HFF-Myc (cell line): Measurements from ENCODE around the gene CHCHD6.

ENCODE experiments used
- DNase-seq: peaks from one replicate; pipeline ENCODE4 v3.0.0-alpha.2; 2011; ENCODE audit warnings: low read depth; ENCODE audit errors: extremely low read depth
- H3K4me3 ChIP-seq: replicated peaks from 2 replicates; pipeline ENCODE4 v1.5.1; 2011; ENCODE audit warnings: low read depth, mild to moderate bottlenecking, control low read depth, low read length
- TF ChIP-seq, protein P1 (sequence below): IDR thresholded peaks from 2 replicates; pipeline ENCODE4 v1.5.1; 2012; ENCODE audit warnings: mild to moderate bottlenecking, low read depth, low read length, control low read depth; ENCODE audit errors: missing control alignments

Gene CHCHD6

DNA sequence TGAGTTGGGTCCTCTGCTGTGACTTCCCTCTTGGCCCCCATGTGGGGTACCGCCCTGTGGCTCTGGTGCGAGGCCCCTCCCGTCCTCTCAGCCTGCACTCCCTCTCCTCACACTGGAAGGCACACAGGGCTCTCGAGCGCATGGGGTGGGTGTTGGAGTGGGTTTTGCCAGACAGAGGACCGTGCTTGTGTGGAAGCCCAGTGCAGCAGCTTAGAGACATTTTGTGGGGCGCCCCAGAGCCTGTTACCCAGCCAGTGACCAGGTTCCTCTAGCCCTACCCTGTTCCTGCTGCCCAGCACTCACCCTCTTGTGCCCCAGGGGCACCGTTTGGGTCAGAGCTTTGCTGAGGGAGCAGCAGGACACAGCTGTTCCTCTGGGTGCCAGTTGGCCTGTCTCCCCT is 288.7 kb downstream of the CHCHD6 start:
- TF ChIP-seq, protein P1, sequence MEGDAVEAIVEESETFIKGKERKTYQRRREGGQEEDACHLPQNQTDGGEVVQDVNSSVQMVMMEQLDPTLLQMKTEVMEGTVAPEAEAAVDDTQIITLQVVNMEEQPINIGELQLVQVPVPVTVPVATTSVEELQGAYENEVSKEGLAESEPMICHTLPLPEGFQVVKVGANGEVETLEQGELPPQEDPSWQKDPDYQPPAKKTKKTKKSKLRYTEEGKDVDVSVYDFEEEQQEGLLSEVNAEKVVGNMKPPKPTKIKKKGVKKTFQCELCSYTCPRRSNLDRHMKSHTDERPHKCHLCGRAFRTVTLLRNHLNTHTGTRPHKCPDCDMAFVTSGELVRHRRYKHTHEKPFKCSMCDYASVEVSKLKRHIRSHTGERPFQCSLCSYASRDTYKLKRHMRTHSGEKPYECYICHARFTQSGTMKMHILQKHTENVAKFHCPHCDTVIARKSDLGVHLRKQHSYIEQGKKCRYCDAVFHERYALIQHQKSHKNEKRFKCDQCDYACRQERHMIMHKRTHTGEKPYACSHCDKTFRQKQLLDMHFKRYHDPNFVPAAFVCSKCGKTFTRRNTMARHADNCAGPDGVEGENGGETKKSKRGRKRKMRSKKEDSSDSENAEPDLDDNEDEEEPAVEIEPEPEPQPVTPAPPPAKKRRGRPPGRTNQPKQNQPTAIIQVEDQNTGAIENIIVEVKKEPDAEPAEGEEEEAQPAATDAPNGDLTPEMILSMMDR: no peak
- DNase-seq: no peak
- H3K4me3 ChIP-seq: no peak overlapping the region

DNA sequence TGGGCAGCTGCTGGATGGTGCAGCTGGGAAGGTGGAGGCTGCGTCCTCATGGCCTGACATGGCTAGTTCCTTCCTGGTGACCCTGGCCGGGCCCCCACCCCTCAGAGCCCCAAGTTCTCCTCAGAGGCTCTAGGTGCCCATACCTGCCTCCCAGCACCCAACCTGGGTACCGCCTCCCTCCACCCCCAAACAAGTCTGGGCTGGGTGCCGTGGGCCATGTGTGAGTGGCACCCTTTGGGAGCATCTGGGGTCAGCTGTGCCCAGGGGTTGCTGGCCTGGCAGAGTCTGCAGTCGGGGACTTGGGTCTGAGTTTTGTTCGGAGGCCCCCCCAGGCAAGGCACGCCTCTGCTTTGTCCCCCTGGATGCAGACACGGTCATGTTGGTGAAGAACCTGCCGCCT is 289.4 kb downstream of the CHCHD6 start:
- TF ChIP-seq, protein P1: no peak
- H3K4me3 ChIP-seq: no peak overlapping the region
- no peak for DNase-seq

DNA sequence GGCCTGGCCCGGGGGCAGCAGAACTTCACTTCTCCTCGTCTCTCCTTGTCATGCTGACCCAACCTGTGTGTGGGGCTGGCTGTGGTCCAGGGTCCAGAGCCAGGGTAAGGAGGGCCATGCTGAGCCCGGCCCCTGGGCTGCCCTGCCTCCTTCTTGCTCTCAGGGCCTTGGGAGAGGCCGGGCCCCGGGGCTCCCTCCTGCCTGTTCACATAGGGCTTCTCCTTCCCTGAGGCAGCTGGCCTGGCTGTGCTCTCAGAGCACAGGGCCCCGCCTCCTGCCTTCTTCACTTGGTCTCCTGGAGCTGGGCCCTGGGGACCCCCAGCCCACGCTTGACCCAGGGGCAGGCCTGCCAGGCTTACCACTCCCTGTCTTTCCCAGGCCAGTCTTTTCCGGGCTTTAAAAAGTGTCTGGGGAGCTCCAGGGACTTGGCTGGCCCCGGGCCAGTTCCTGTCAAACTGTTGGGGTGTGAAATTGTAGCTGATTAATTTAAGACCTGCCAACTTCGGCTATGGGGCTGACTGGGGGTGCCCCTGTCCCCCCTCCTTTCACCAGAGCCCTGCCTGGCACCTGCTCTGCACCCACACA is 290.7 kb downstream of the CHCHD6 start:
- no peak overlapping the region for H3K4me3 ChIP-seq
- TF ChIP-seq, protein P1: no peak
- DNase-seq: no peak

DNA sequence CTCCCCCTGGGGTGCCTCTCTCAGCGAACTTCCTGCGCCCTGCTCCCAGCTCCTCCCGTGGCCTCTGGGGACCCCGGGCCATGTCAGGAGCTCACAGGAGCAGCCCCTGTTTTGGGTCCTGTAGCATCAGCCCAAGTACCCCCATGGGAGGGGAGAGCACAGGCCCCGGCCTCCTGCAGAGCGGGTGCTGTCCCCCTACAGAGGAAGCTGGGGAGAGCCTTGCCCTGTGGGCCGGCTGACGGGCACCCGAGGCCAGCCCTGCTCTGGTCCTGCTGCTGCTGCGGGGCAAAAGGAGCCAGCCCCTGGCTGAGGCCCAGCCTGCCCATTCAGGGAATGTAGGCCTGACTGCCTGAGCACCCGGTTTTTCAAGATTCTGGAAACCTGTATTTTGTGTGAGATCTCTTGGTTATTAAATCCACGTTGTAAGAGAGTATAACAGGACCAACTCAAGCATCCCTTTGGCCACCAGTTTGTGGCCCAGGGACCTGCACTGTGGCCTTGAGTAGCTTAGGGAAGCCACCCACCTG is 291.3 kb downstream of the CHCHD6 start:
- no peak overlapping the region for H3K4me3 ChIP-seq
- TF ChIP-seq, protein P1: no peak
- DNase-seq: no peak

DNA sequence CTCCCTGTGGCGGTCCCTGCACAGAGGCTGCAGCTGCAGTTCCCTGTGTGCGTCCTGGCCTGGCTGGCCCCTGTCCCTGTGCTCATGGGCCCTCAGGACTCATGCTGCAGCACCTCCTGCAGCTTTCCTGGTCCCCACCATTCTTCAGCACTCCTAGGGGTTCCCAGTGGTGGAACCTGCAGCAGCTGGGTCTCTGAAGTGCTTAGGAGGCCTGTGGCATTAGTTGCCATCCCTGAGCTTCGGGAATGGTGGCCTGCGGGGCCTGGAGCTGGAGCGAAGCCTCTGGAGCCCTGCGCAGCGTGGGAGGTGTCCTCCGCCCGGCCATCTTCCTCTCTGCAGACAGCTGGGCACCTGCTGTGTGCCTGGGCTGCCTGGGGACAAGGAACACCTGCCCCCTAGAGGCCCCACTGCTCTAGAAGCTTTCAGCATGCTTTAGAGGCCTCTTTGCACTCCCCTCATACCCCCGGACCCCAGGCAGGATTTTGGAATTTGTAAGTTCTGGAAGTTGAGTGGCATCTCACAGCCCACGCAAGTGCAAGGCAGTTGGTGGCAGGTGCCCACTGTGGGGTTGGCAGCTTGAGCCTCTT is 292.0 kb downstream of the CHCHD6 start:
- no peak overlapping the region for H3K4me3 ChIP-seq
- TF ChIP-seq, protein P1: peak; percentile 26
- no peak for DNase-seq

DNA sequence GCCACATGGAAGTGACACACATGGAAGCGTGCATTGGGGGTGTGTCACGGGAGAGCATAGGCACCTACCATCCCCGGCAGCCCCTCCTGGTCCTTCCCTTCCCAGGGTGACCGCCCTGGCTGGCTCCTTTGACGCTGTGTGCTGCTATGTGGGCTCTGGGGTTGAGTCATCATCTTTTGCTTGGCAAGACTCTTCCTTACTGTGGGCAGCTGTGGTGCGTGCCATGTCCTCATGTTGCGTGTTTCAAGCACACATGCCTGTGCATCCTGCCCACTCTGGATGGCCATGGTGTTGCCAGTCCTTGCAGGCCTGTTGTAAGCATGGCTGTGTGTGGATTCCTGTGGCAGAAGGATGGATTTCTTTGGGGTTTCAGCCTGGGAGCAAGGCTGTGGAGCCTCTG is 292.9 kb downstream of the CHCHD6 start:
- TF ChIP-seq, protein P1: no peak

More for the DNA sequence above, 292.9 kb downstream of the CHCHD6 start:
- DNase-seq: no peak
- no peak overlapping the region for H3K4me3 ChIP-seq
